Activated CD8-positive, alpha-beta memory T cell treated with anti-CD3 and anti-CD28 coated beads for 48 hours (primary cell): ENCODE results near the gene NSUN6.

Experiments
- DNase-seq, 3 experiments: peaks; one replicate each; pipeline ENCODE4 v3.0.0-alpha.2; 2020; ENCODE audit warnings: low read depth in 2 of 3, low spot score in 2 of 3

The NSUN6 gene, protein sequence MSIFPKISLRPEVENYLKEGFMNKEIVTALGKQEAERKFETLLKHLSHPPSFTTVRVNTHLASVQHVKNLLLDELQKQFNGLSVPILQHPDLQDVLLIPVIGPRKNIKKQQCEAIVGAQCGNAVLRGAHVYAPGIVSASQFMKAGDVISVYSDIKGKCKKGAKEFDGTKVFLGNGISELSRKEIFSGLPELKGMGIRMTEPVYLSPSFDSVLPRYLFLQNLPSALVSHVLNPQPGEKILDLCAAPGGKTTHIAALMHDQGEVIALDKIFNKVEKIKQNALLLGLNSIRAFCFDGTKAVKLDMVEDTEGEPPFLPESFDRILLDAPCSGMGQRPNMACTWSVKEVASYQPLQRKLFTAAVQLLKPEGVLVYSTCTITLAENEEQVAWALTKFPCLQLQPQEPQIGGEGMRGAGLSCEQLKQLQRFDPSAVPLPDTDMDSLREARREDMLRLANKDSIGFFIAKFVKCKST

DNA sequence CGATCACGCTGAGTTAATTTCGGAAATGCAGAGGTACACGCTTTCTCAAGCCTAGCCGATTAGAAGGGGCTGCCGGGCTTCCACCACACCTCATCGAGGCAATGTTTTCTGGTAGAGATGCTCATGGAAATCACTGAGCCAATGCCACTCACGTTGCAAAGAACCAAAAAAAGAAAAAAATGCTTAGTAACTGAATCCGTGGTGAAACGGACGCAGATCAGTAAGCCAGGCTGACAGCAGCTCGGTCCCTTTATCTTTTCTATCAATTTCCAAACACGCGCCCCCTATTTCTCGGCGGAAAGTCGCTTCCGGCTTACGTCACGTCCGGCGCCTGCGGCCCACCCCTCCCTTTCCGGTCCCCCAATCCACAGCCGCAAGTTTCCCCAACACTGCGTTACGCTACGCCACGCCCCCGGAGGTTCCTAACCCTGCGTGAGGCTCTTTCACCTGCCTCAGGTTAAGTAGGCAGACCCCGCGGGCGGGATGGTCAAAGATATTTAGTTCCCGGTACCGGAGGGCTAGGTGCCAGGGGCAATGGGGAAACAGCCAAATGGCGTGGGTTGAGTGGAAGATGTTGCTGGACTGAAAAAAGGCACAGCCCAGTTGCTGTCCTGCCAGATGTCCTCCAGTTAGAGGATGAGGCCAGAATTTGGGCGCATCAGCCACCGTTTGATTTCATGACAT, at the start of gene NSUN6:
Gene NSUN6 (minus strand): TSS at position 264 of the 684 bp plus-strand sequence. CDS start 384 bp downstream, outside the sequence.
- peak; percentile 70 to 90 (median 80) for DNase-seq

DNA sequence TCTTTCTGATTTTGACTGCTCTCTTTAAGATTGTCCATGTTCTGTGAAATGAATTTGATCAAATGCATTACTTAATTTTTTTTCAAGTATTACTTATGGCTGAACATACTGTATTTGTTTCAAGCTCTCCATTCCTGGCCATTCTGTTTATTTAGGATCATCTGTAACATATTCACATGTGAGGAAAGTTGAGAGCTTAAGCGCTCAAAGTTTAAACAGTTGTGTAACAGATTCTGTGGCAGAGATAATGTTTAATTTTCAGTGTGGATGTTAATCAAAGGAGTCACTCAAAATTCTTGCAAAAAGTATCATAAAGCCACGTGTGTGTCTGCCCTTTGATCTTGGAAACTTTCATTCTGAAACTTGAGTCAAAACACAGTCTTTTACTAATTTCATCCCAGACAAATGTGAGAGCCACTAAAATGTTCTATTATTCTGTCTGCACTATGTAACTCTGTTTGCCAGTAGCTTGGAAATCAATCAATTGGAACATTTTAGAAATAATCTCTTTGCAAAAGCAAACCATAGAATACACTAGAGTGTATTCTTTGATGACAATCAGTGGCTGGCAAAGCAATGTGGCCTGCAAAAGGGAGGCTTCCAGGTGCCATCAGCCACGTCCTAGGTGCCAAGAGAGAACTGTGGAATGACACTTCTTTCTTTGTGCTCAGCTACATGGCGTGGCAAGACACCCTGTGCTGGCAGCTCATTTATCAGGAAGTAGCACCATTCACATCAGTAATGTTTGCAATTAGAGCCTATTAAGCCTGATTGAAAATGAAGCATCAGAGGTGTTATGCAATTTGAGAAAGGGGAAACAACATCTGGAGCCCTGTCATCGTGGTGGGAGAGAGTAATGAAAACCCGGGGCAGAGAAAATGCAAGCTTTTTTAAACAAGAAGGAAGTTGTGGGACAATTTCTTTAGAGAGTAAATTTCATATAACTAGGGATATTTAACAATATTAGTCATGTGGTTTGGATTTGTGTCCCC, 48.8 kb upstream of the NSUN6 start:
- DNase-seq = no peak

DNA sequence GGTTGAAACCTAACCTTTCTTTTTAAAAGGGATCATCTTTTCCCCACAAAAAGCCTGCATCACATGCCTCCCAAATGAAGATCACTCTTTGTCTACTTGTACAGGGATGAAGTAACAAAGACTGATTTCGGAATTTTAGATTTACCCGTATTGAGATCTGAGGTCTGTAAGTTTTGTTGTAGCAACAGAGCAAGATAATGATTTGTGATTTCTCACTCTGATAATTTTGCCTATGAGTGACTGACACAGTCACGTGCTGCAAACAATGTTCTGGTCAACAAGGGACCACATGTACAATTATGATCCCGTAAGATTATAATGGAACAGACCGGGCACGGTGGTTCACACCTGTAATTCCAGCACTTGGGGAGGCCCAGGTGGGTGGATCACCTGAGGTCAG, 39.2 kb upstream of the NSUN6 start:
- no peak for DNase-seq

DNA sequence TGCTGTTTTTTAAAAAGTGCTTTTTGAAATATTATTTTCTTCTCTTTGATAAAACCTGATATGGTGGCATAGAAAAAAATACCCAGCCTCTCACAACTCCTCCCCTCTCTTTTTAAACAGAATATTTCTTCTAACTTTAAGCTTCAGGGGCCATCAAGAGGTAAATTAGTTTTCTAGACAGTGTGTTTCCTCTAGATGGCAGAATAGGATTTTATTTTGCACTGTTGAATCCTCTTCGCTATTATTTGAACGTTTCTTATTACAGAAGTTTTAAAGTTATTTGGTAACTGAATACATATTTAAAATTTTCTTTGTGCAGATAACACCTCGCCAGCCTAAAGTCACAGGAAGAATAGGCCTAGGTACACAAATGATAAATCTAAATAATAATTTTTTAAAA, 38.1 kb upstream of the NSUN6 start:
- DNase-seq = no peak

GRCh38 chr10:18687706-18688105, 36.3 kb upstream of the NSUN6 start:
- DNase-seq = no peak

DNA sequence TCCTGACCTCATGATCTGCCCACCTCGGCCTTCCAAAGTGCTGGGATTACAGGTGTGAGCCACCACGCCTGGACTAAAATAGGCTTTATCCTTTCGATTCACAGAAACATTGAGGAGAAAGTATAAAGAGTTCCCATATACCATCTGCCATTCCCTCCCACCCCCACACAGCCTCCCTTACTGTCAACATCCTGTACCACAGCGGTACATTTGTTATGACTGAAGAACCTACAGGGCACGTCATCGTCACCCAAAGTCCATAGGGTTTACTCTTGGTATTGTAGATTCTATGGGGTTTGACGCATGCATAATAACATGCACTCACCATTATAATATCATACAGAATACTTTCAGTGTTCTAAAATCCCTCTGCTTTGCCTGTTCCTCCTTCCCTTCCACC, 35.8 kb upstream of the NSUN6 start:
- DNase-seq = no peak

- DNase-seq = no peak
These were observed 34.2 kb upstream of the NSUN6 start for GRCh38 chr10:18685555-18685954.

- no peak for DNase-seq
These were observed 33.6 kb upstream of the NSUN6 start for GRCh38 chr10:18684953-18685352.

GRCh38 chr10:18684416-18684815, 33.0 kb upstream of the NSUN6 start:
- DNase-seq = no peak

- DNase-seq = no peak
These were observed 32.0 kb upstream of the NSUN6 start for GRCh38 chr10:18683427-18683826.

GRCh38 chr10:18681971-18682411, 30.6 kb upstream of the NSUN6 start:
- DNase-seq = no peak

- DNase-seq = no peak
These were observed 30.0 kb upstream of the NSUN6 start for GRCh38 chr10:18681366-18681765.

GRCh38 chr10:18680754-18681153, 29.4 kb upstream of the NSUN6 start:
- no peak for DNase-seq

DNA sequence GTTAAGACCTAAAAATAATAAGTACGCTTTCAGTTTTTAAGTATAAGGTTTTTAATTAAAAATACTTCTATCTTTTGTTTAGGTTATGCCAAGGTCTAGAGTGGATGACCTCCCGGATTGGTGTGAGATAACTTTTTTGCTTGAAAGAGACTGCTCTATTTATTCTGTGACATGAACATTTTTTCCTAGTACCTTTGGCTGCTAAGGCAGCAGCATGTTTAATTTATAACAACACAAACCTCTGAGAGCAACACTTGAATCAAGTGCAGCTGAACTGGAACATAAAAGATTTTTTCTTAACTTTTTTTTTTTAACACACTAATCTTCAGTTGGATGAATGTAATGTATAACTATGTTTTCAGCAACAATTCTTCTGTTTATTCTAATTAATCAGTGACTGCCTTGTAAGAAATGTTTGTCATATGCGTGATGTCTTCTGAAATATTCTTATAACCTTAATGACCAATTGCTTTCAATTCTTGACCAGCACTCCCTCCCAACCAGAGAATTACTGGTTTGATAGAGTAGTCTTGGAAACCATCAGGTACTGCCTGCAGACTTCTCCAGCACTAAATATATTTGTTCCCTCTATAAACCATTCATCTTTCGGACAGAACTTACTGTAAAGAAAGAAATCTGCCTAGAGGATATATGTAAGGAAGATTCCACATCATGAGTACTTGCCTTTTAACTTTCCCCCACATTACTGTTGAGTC, 23.9 kb upstream of the NSUN6 start:
- no peak for DNase-seq

- no peak for DNase-seq
These were observed 16.6 kb upstream of the NSUN6 start for GRCh38 chr10:18668026-18668425.

GRCh38 chr10:18666810-18667209, 15.4 kb upstream of the NSUN6 start:
- DNase-seq = no peak

DNA sequence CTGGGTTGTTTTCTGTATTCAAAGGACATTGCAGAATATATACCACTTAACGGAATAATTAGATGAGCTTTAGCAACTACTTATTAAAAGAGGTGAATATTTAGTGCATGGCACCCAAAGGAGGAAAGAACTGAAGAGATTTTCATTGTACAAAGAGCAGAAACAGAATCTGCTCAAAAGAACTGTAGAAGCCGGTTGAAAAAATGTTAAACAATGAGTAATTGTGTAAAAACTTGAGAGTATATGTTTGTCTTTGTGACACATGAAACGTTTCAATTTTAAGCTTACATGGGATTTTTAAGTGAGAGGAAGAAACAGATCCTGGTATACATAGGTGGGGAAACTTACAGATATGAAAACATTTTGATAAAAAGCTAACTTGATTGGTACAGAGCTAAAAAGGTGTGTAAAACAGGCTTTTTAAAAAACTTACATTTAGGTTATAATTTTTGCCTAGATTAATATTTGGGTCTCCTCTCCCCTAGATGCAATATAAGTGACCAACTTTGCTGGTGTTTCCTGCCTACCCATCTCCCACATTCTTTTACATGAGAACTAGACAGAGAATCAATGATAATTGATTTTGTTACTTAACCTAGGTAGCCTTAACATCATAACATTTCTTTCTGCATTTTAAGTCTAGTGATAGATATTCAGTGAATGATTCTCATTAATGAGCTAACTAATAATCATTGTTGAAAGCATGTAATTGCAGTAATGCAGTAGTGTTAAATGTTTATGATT, 14.6 kb upstream of the NSUN6 start:
- DNase-seq = no peak

DNA sequence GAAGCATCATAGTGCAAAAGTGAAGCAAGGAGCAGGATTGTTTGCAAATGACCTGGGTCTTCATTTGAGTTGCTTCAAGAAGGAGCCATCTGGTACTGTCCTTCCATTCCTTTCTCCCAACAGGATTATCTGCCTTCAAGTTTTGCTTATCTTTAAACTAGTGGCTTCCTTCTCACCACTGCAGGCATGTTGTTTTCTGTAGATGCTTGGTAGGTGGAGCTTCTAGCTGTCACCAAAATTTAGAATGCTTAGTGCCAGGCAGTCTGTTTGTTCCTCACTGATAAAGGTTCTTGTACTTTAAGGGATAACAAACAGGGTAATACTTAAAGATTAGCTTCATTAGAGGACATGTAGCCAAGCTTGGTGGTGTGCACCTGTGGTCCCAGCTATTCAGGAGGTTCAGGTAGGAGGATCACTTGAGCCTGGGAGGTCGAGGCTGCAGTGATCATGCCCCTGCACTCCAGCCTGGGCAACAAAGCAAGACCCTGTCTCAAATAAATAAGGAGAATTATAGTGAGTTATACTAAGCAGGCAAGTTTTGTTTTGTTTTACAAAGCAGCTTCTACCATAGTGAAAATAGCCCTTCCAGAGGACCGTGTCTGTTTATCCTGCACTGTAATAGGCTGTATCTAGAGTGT, 13.6 kb upstream of the NSUN6 start:
- no peak for DNase-seq

- DNase-seq = no peak
These were observed 9.5 kb upstream of the NSUN6 start for GRCh38 chr10:18660816-18661431.
